Neutrophil (primary cell): Measurements from ENCODE around the gene ATG7.

Experiments
- H3K27ac ChIP-seq: fragments of 200-600 bp; sonication (generic); 2 replicates; pipeline ENCODE4 v1.5.1; 2016; ENCODE audit warnings: mild to moderate bottlenecking, moderate library complexity
- H3K27me3 ChIP-seq: fragments of 200-600 bp; sonication (generic); 2 replicates; pipeline ENCODE4 v1.6.0; 2016; ENCODE audit warnings: mild to moderate bottlenecking
- H3K36me3 ChIP-seq: fragments of 200-600 bp; sonication (generic); 2 replicates; pipeline ENCODE4 v1.5.1; 2017
- H3K4me1 ChIP-seq, 2 experiments: fragments of 200-600 bp in 1 of 2; sonication (generic) in 1 of 2; 1 replicate in 1 of 2; 2 replicates in 1 of 2; pipeline versions ENCODE4 v1.5.1 to v1.6.1; 2013 to 2016; ENCODE audit warnings: low read depth in 1 of 2, low read length in 1 of 2, mild to moderate bottlenecking in 1 of 2, moderate library complexity in 1 of 2; ENCODE audit not compliant: control insufficient read depth in 1 of 2, insufficient read depth in 1 of 2
- H3K4me3 ChIP-seq, 2 experiments: fragments of 200-600 bp in 1 of 2; sonication (generic) in 1 of 2; 1 replicate in 1 of 2; 2 replicates in 1 of 2; pipeline ENCODE4 v1.5.1; 2013 to 2016; ENCODE audit warnings: low read depth in 1 of 2, low read length in 1 of 2, mild to moderate bottlenecking in 1 of 2, moderate library complexity in 1 of 2
- H3K9me3 ChIP-seq: fragments of 200-600 bp; sonication (generic); 2 replicates; pipeline ENCODE4 v1.5.1; 2016
- TF ChIP-seq, protein P1 (sequence below): fragments of 200-600 bp; sonication (generic); IDR thresholded peaks from 2 replicates; pipeline ENCODE4 v1.5.1; 2016; ENCODE audit warnings: antibody characterized with exemption

ATG7 gene

DNA sequence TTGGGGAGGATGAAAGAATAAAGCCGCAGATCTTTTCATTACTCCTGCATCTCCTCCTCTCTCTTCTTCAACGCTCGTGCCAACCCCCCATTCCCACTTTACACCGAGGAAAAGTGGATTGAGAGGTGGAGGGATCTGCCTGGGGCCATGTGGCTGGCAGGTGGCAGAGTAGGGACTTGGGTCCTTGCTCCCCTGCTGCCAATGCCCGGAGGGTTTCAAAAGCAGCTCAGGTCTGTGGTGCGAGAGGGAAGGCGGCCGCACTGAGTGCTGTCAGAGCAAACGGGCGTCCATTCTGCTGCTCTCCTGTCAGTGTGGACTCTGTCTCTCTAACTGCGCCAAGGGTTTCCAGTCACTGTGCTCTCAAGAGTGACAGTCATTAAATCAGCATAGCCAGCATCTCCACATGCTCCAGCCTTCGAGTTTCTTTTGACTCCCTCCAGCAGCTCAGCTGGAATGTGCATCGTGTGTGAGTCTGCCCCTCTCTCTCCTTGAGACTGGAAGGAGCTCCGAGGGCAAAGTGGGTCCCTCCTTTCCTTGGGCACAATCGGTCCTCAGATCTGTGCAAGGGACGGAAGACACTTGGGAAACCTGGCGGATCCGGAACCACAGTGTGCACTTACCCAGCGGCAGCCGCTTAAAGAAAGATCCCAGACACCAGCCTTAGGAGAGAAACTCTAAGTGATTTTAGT is 302.9 kb downstream of the ATG7 start:
- H3K36me3 ChIP-seq, result peaks cover 16% of the 10 kb centered on the region
- no peak overlapping the region for H3K27ac ChIP-seq
- H3K4me3 ChIP-seq, result no peak overlapping the region
- no peaks in the 10 kb centered on the region for H3K27me3 ChIP-seq
- TF ChIP-seq, protein P1, sequence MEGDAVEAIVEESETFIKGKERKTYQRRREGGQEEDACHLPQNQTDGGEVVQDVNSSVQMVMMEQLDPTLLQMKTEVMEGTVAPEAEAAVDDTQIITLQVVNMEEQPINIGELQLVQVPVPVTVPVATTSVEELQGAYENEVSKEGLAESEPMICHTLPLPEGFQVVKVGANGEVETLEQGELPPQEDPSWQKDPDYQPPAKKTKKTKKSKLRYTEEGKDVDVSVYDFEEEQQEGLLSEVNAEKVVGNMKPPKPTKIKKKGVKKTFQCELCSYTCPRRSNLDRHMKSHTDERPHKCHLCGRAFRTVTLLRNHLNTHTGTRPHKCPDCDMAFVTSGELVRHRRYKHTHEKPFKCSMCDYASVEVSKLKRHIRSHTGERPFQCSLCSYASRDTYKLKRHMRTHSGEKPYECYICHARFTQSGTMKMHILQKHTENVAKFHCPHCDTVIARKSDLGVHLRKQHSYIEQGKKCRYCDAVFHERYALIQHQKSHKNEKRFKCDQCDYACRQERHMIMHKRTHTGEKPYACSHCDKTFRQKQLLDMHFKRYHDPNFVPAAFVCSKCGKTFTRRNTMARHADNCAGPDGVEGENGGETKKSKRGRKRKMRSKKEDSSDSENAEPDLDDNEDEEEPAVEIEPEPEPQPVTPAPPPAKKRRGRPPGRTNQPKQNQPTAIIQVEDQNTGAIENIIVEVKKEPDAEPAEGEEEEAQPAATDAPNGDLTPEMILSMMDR, result no peak
- no peaks in the 10 kb centered on the region for H3K9me3 ChIP-seq
- peaks cover 13 to 15% of the 10 kb centered on the region in 2 experiments for H3K4me1 ChIP-seq

DNA sequence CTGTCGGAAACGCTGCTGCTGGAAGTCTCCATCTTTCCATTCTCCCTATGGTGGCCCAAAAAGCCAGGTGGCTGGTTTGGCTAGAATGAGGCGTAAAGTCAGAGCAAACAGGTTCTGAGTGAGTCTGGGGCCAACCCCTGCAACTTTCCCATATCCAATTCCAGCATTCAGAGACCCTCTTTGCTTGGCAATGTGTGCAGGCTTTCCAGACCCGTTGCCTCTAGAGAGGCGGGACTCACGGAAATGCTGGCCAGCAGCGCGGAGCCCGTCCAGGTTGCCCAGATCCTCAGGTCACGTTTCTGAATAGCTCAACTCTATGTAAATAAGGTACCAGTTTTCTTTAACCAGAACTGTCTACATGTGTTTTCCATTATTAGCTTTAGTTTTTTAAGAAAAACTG is 303.5 kb downstream of the ATG7 start:
- Histone ChIP-seq H3K27ac (no peak overlapping the region), H3K4me1 (peaks cover 8 to 9% of the 10 kb centered on the region in 2 experiments), H3K36me3 (peaks cover 16% of the 10 kb centered on the region), H3K9me3 (no peaks in the 10 kb centered on the region), H3K4me3 (no peak overlapping the region), H3K27me3 (no peaks in the 10 kb centered on the region)
- TF ChIP-seq, protein P1, result no peak

DNA sequence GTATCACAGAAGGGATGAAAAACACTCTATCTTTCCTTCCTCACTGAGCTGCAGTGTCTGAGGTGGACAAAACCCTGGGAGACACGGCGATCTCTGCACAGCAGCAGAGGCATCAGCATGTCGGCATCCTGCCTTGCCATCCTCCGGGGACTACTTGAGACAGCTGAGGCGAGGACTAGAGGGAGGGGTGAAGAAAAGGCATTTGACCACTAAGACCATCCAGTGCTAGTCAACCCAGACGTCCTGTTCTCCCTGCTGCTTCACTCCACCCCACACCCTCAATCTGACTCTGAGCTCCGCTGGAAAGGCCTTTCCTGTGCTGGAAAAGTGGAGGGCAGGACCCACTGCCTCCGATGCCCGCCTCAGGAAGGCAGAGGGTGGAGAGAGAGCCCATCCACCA is 304.3 kb downstream of the ATG7 start:
- no peak overlapping the region for H3K4me3 ChIP-seq
- H3K27ac ChIP-seq, result no peak overlapping the region
- peaks cover under 1 to 1% of the 10 kb centered on the region in 2 experiments for H3K4me1 ChIP-seq
- H3K9me3 ChIP-seq, result no peaks in the 10 kb centered on the region
- H3K27me3 ChIP-seq, result no peaks in the 10 kb centered on the region
- TF ChIP-seq, protein P1, result no peak
- peaks cover 16% of the 10 kb centered on the region for H3K36me3 ChIP-seq

DNA sequence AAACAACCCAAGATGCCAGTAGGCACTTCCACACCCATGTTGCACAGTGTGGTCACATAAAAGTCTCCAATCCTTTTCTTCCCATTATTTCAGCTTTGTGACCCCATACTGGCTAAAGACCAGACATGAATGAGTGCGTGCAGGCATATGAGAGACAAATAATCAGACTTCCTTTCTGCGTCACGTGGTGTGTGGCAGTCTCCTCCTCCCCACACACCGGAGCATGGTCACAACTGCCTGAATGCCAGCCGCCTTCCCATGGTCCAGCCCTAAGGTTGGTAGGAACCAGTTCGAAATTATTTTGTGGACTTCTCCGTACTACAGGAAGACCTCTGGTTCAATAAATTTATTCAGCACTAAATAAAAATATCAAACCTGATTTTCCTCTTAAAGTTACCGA is 306.0 kb downstream of the ATG7 start:
- no peaks in the 10 kb centered on the region for H3K27me3 ChIP-seq
- no peak overlapping the region for H3K27ac ChIP-seq
- TF ChIP-seq, protein P1, result no peak
- H3K4me1 ChIP-seq, result peaks cover 16 to 17% of the 10 kb centered on the region in 2 experiments
- no peaks in the 10 kb centered on the region for H3K9me3 ChIP-seq
- H3K36me3 ChIP-seq, result peaks cover 16% of the 10 kb centered on the region
- no peak overlapping the region for H3K4me3 ChIP-seq

DNA sequence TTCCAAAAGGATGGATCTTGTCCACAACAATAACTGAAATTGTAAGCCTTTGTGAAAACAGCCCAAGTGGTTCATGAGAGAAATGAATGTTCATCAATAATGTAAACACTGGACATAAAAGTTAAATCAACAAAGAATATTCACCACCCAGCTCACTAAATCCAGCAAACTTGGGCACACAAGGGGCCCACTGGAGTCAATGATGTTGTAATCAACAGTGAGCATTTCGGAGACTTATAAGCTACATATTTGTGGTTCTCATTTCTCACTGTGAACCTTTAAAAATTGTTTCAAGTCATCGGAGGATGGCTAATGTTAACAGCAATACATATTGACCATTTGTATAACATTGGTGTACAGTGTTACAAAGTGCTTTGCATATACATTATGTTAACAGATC is 308.4 kb downstream of the ATG7 start:
- Histone ChIP-seq H3K27ac (no peak overlapping the region), H3K27me3 (no peaks in the 10 kb centered on the region), H3K9me3 (no peaks in the 10 kb centered on the region), H3K4me3 (no peak overlapping the region), H3K4me1 (peaks cover 16 to 17% of the 10 kb centered on the region in 2 experiments), H3K36me3 (no peaks in the 10 kb centered on the region)
- TF ChIP-seq, protein P1, result no peak
